ENCODE results near the gene JOSD1. TPM values are rescaled to one million over a fixed set of nuclear protein-coding genes. Genes with fewer than 3 reads are reported as not detected.

The JOSD1 gene
- total and polyA plus RNA-seq, 7 experiments from 2014 or later: 7.4 to 175 (median 65.7) TPM

DNA sequence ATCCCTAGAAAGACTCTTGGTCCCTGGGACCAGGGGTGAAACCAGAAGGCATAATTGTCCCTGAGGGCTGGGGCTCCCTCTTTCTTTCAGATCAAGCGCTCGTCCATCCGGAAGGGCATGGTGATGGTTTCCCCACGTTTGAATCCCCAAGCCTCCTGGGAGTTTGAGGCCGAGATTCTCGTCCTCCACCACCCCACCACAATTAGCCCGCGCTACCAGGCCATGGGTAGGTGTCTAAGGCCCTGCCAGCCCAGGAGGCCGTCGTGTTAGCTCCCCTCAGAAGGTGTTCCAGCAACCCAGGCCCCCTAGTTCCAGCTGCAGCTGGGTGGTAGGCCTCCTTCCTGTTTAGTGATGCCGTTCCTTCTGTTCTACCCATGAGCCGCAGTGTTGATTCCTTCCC lies 26.4 kb upstream of the JOSD1 start:
- ATAC-seq (no peak), DNase-seq (no peak)
- no peak overlapping the region for H3K27ac ChIP-seq (ENCODE audit: low read depth, low read length)
- peaks cover 0 to 8% (median 0%) of the 10 kb centered on the region in 11 donors for H3K9me3 Mint-ChIP-seq
- no peak overlapping the region for H3K4me3 Mint-ChIP-seq
- H3K27me3 Mint-ChIP-seq: no peaks in the 10 kb centered on the region
- intact Hi-C loops (cut with micrococcal nuclease): no loop called here
- CTCF ChIA-PET: no interaction called here
- H3K36me3 ChIP-seq (ENCODE audit: control insufficient read depth in 2 of 3, insufficient read depth in 3 of 3, low read length in 3 of 3): peaks cover 33 to 97% (median 57%) of the 10 kb centered on the region in 3 experiments
- no peaks in the 10 kb centered on the region for H3K9me3 ChIP-seq (ENCODE audit: control insufficient read depth in 2 of 3, low read length in 3 of 3)
- POLR2A ChIA-PET: interaction anchor here (0.6 to 31.4 kb wide), 4 partner anchors 7 to 29 kb away, joined by 3 to 1007 read pairs (median 27); partner anchors contain the start of gene SUN2
- H3K4me1 Mint-ChIP-seq: peaks cover 8 to 30% (median 16%) of the 10 kb centered on the region in 7 donors
- no peaks in the 10 kb centered on the region for H3K27me3 ChIP-seq (ENCODE audit: control insufficient read depth in 2 of 2, insufficient read depth in 2 of 2, low read length in 2 of 2)
- H3K4me3 ChIP-seq (ENCODE audit: low read length): no peak overlapping the region
- no peaks in the 10 kb centered on the region for H3K4me1 ChIP-seq (ENCODE audit: control insufficient read depth in 2 of 2, insufficient read depth in 2 of 2, low read length in 2 of 2)
- H3K36me3 Mint-ChIP-seq: peaks cover 8 to 61% (median 23%) of the 10 kb centered on the region in 5 donors
- H3K27ac Mint-ChIP-seq: peak overlapping the region in 6 of 9 donors; percentile 12 to 76 (median 52)

DNA sequence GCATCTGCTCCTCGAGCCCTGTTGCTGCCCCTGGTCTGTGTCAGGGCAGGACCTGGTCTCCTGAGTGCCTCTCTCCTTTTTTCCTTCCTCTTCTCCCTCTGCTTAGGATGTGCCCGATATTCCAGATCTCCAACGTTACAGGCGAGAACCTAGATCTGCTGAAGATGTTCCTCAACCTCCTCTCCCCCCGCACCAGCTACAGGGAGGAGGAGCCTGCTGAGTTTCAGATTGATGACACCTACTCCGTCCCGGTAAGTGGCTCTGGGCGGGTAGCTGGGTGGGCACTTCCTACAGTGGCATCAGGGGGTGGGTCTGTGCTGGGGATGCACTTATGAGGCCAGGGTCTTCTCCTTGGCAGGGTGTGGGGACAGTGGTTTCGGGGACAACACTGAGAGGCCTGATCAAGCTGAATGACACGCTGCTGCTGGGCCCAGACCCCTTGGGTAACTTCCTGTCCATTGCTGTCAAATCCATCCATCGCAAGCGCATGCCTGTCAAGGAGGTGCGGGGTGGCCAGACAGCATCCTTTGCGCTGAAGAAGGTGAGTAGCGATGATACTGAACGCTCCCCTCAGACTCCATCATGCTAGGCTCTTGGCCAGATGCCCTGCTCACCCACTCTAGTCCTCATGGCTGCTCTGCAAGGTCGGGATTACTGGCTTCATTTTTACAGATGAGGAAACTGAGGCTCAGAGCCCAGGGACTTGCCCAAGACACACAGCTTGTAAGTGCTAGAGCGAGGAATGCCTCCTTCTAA lies 25.3 kb upstream of the JOSD1 start:
- Histone ChIP-seq H3K4me1 (ENCODE audit: control insufficient read depth in 2 of 2, insufficient read depth in 2 of 2, low read length in 2 of 2) (no peaks in the 10 kb centered on the region), H3K36me3 (ENCODE audit: control insufficient read depth in 2 of 3, insufficient read depth in 3 of 3, low read length in 3 of 3) (peaks cover 33 to 98% (median 55%) of the 10 kb centered on the region in 3 experiments), H3K27me3 (ENCODE audit: control insufficient read depth in 2 of 2, insufficient read depth in 2 of 2, low read length in 2 of 2) (no peaks in the 10 kb centered on the region), H3K27ac (ENCODE audit: low read depth, low read length) (no peak overlapping the region), H3K9me3 (ENCODE audit: control insufficient read depth in 2 of 3, low read length in 3 of 3) (no peaks in the 10 kb centered on the region), H3K4me3 (ENCODE audit: low read length) (no peak overlapping the region)
- intact Hi-C loops (cut with micrococcal nuclease): loop anchor here in 1 of 2 donors (1.0 to 2.0 kb wide), 3 partner anchors 21 to 117 kb away; partner anchors contain the start of gene GTPBP1
- peaks cover 13 to 66% (median 27%) of the 10 kb centered on the region in 5 donors for H3K36me3 Mint-ChIP-seq
- no peak for ATAC-seq
- H3K27me3 Mint-ChIP-seq: no peaks in the 10 kb centered on the region
- DNase-seq: no peak
- POLR2A ChIA-PET: interaction anchor here (1.0 to 31.4 kb wide), 3 partner anchors 8 to 115 kb away, joined by 3 to 1007 read pairs (median 51); partner anchors contain the start of gene SUN2
- no peak overlapping the region for H3K4me3 Mint-ChIP-seq
- H3K4me1 Mint-ChIP-seq: peaks cover 8 to 35% (median 14%) of the 10 kb centered on the region in 7 donors
- CTCF ChIA-PET: interaction anchor here (0.7 to 2.2 kb wide), 5 partner anchors 8 to 74 kb away, joined by 3 to 8 read pairs (median 7); no protein-coding TSS in a partner anchor
- H3K27ac Mint-ChIP-seq: peak overlapping the region in 7 of 9 donors; percentile 46 to 85 (median 65)
- H3K9me3 Mint-ChIP-seq: peaks cover 0 to 8% (median 0%) of the 10 kb centered on the region in 11 donors

- intact Hi-C loops (cut with micrococcal nuclease): loop anchor here in 1 of 2 donors (1.0 to 2.0 kb wide), 3 partner anchors 20 to 118 kb away; partner anchors contain the start of gene GTPBP1
- ATAC-seq: peak; percentile 86
- Histone ChIP-seq H3K4me3 (ENCODE audit: low read length) (no peak overlapping the region), H3K27me3 (ENCODE audit: control insufficient read depth in 2 of 2, insufficient read depth in 2 of 2, low read length in 2 of 2) (no peaks in the 10 kb centered on the region), H3K9me3 (ENCODE audit: control insufficient read depth in 2 of 3, low read length in 3 of 3) (no peaks in the 10 kb centered on the region), H3K36me3 (ENCODE audit: control insufficient read depth in 2 of 3, insufficient read depth in 3 of 3, low read length in 3 of 3) (peaks cover 30 to 93% (median 44%) of the 10 kb centered on the region in 3 experiments), H3K4me1 (ENCODE audit: control insufficient read depth in 2 of 2, insufficient read depth in 2 of 2, low read length in 2 of 2) (no peaks in the 10 kb centered on the region), H3K27ac (ENCODE audit: low read depth, low read length) (peak overlapping the region; percentile 8)
- H3K27ac Mint-ChIP-seq: peak overlapping the region in 8 of 9 donors; percentile 50 to 91 (median 76)
- H3K4me3 Mint-ChIP-seq: peak overlapping the region in 1 of 10 donors; percentile 15
- H3K9me3 Mint-ChIP-seq: peaks cover 0 to 2% (median 0%) of the 10 kb centered on the region in 11 donors
- H3K4me1 Mint-ChIP-seq: peaks cover 5 to 25% (median 11%) of the 10 kb centered on the region in 7 donors
- ChIA-PET CTCF (interaction anchor here (0.6 to 2.4 kb wide), 19 partner anchors 9 to 143 kb away, joined by 3 to 12 read pairs (median 4); no protein-coding TSS in a partner anchor), POLR2A (interaction anchor here (0.7 to 31.4 kb wide), 5 partner anchors 9 to 116 kb away, joined by 3 to 1007 read pairs (median 3); partner anchors contain the start of gene SUN2)
- no peaks in the 10 kb centered on the region for H3K27me3 Mint-ChIP-seq
- peaks cover 13 to 56% (median 20%) of the 10 kb centered on the region in 5 donors for H3K36me3 Mint-ChIP-seq
- peak in 7 of 9 donors; percentile 33 to 63 (median 50) for DNase-seq
Observed at GRCh38 chr22:38724926-38725571, 24.3 kb upstream of the JOSD1 start.

DNA sequence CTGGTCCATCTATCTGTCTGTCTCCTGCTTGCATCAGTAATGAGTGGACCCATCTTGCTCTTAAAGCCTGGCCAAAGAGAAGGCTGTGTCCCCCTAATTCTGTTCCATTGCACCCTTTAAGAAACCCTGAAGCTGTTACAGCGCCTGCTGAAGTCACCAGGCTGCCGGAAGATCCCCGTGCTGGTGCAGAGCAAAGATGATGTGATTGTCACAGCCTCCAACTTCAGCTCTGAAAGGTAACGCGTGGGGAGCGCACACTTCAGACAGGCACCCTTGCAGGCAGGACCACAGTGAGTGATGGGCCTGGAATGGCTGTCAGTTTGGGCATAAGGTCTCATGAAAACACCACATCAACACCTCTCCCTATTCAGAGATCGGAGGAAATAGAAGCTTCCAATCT lies 23.4 kb upstream of the JOSD1 start:
- intact Hi-C loops (cut with micrococcal nuclease): loop anchor here in 1 of 2 donors (2.0 kb wide), 1 partner anchor 19 kb away; the partner anchor contains the start of gene GTPBP1
- Mint-ChIP-seq H3K27ac (peak overlapping the region in 5 of 9 donors; percentile 26 to 73 (median 63)), H3K4me1 (peaks cover 5 to 21% (median 11%) of the 10 kb centered on the region in 7 donors), H3K4me3 (no peak overlapping the region), H3K9me3 (peaks cover 0 to 1% (median 0%) of the 10 kb centered on the region in 11 donors), H3K36me3 (peaks cover 13 to 55% (median 17%) of the 10 kb centered on the region in 5 donors), H3K27me3 (no peaks in the 10 kb centered on the region)
- Histone ChIP-seq H3K4me3 (ENCODE audit: low read length) (no peak overlapping the region), H3K9me3 (ENCODE audit: control insufficient read depth in 2 of 3, low read length in 3 of 3) (no peaks in the 10 kb centered on the region), H3K36me3 (ENCODE audit: control insufficient read depth in 2 of 3, insufficient read depth in 3 of 3, low read length in 3 of 3) (peaks cover 28 to 88% (median 36%) of the 10 kb centered on the region in 3 experiments), H3K27ac (ENCODE audit: low read depth, low read length) (no peak overlapping the region), H3K27me3 (ENCODE audit: control insufficient read depth in 2 of 2, insufficient read depth in 2 of 2, low read length in 2 of 2) (no peaks in the 10 kb centered on the region), H3K4me1 (ENCODE audit: control insufficient read depth in 2 of 2, insufficient read depth in 2 of 2, low read length in 2 of 2) (no peaks in the 10 kb centered on the region)
- DNase-seq (no peak), ATAC-seq (no peak)
- ChIA-PET CTCF (interaction anchor here (0.6 to 2.4 kb wide), 14 partner anchors 9 to 76 kb away, joined by 3 to 12 read pairs (median 4); no protein-coding TSS in a partner anchor), POLR2A (interaction anchor here (6.3 to 31.4 kb wide), 2 partner anchors 10 to 32 kb away, joined by 51 to 1007 read pairs; partner anchors contain the start of gene SUN2)

GRCh38 chr22:38721551-38721950 lies 20.8 kb upstream of the JOSD1 start:
- CTCF ChIA-PET: interaction anchor here (1.9 kb wide), 1 partner anchor 12 kb away, joined by 5 read pairs; no protein-coding TSS in a partner anchor

More at GRCh38 chr22:38721551-38721950, 20.8 kb upstream of the JOSD1 start:
- Mint-ChIP-seq H3K27ac (peak overlapping the region in 3 of 9 donors; percentile 33 to 64 (median 41)), H3K4me3 (no peak overlapping the region), H3K9me3 (peaks cover 0 to 2% (median 0%) of the 10 kb centered on the region in 11 donors), H3K36me3 (peaks cover 15 to 50% (median 24%) of the 10 kb centered on the region in 5 donors), H3K4me1 (peaks cover 7 to 26% (median 13%) of the 10 kb centered on the region in 7 donors), H3K27me3 (no peaks in the 10 kb centered on the region)
- no peak overlapping the region for H3K27ac ChIP-seq (ENCODE audit: low read depth, low read length)
- no peaks in the 10 kb centered on the region for H3K27me3 ChIP-seq (ENCODE audit: control insufficient read depth in 2 of 2, insufficient read depth in 2 of 2, low read length in 2 of 2)
- H3K9me3 ChIP-seq (ENCODE audit: control insufficient read depth in 2 of 3, low read length in 3 of 3): no peaks in the 10 kb centered on the region
- H3K36me3 ChIP-seq (ENCODE audit: control insufficient read depth in 2 of 3, insufficient read depth in 3 of 3, low read length in 3 of 3): peaks cover 9 to 85% (median 19%) of the 10 kb centered on the region in 3 experiments
- POLR2A ChIA-PET: interaction anchor here (0.7 to 6.3 kb wide), 6 partner anchors 13 to 33 kb away, joined by 3 to 51 read pairs (median 3); partner anchors contain the start of gene GTPBP1
- no peaks in the 10 kb centered on the region for H3K4me1 ChIP-seq (ENCODE audit: control insufficient read depth in 2 of 2, insufficient read depth in 2 of 2, low read length in 2 of 2)
- H3K4me3 ChIP-seq (ENCODE audit: low read length): no peak overlapping the region
- no peak for DNase-seq
- intact Hi-C loops (cut with micrococcal nuclease): no loop called here
- ATAC-seq: no peak

Measured in naive thymus-derived CD4-positive, alpha-beta T cell (primary cell).